Hypothalamus (tissue), 51 donors: ENCODE measurements around the gene WASF3.

Source experiments
- DNase-seq, 51 donors: peaks; one replicate each; lab custom pipeline; 2025; lab: John Stamatoyannopoulos, UW

The WASF3 gene

GRCh38 chr13:26585136-26585535, 27.7 kb downstream of the WASF3 start:
- DNase-seq: no peak

DNA sequence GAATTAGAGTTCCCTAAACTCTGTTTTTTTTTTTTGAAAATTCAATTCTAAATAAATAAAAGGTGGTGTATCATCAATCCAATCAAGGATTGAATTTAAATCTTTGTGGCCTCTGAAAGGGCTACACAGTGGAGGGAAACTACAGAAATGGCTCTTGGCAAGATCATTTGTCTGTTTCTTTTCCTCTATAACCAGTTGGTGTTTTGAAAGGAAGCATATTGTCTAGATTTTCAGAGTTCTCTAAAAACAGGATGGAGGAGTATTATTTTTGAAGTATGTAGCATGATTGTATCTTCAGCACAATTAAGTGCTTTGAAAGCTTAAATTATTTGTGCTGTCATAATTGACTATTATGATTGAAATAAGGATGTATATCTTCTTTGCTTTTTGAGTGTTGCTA, 29.8 kb downstream of the WASF3 start:
- DNase-seq: no peak

GRCh38 chr13:26589226-26589625, 31.7 kb downstream of the WASF3 start:
- no peak for DNase-seq

DNA sequence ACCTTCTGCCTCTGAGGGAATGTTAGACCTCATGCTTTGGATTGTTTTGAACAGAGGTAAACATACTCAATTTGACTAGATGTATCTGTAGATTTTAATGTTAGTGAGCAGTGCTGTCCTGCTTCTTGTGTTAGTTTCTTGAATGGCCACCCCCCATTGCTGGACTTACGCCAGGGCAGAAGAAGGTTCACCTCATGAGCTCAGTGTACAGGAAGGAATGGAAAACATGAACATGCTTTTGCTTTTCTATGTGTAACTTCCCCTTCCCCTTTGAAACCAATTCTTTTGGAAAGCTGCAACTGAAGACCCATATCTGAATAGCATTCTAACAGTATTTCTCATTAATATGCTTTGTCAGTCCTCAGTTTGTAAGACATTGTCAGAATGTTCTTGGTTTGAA, 32.3 kb downstream of the WASF3 start:
- peak in 6 of 51 donors; percentile 4 to 20 (median 18) for DNase-seq

- no peak for DNase-seq
These were observed 32.9 kb downstream of the WASF3 start for GRCh38 chr13:26590379-26590778.

DNA sequence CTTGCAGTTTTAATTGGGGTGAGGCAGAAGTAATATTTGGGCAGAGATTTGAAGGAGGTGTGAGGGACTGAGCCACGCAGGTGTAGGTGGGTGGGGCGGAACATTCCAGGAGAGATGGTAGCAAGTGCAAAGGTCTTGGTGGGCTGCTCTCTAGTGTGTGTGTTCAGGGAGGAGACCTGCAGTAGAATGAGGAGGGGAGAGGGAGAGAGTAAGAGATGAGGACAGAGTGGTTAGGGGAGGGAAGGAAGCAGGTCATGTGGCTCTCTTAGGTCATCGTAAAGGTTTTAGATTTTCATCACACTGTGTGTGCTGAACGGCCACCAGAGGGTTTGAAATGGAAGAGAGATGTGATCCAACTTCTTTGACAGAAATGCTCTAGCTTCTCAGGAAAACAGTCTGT, 33.5 kb downstream of the WASF3 start:
- DNase-seq: no peak

DNA sequence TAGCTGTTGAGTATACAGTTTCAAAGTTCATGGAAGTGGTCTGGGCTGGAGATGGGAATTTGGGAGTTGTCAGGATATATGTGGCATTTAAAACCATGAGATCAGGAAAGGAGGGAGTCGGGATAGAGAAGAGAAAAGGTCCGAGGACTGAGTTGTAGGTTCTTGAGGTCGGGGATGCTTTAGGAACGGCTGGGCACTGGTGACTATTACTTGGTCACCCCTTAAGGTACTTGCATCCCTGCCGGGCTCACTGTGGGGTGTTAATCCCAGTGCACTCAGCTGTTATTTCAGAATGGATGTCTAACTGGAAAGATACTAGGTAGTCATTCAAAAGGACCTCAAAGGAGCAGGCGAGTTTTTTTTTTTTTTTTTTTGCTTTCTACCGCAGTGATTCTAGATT, 34.2 kb downstream of the WASF3 start:
- DNase-seq: no peak

GRCh38 chr13:26593661-26594060, 36.2 kb downstream of the WASF3 start:
- DNase-seq: no peak

GRCh38 chr13:26594363-26594762, 36.9 kb downstream of the WASF3 start:
- no peak for DNase-seq

DNA sequence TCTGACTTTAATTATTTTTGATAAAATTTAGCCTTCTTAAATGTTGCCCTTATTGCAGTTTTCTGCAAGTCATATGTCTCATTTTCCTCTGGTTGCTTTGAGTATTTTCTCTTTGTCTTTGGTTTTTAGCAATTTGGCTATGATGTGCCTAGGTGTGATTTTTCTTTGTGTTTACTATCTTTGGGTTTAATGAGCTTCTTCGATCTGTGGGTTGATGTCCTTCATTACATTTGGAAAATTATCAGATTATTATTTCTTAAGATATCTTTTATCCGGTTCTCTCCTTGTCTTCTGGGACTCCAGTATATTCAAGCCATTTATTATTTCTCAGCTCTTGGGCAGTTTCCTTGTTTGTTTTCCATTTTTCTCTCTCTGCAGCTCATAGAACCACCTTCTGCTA, 39.0 kb downstream of the WASF3 start:
- no peak for DNase-seq

- no peak for DNase-seq
These were observed 41.9 kb downstream of the WASF3 start for GRCh38 chr13:26599403-26599802.

DNA sequence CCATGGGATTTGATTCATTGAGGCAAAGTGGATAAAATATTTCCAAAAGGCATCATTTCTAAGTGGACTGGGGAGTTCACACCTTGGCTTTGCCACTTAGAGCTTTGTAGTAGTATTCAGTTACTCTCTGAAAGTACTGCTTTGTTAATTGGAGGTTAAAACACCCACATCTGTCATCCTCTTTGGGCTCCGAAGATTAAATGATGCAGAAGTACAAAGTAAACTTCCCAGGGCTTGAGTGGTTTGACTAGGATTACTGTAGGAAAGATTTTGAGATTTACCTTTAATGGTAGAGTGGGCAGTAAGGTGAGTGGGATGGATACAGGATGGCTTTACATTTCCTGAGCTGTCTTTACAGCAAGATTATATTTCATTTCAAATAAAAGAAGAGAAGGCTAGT, 42.4 kb downstream of the WASF3 start:
- no peak for DNase-seq

DNA sequence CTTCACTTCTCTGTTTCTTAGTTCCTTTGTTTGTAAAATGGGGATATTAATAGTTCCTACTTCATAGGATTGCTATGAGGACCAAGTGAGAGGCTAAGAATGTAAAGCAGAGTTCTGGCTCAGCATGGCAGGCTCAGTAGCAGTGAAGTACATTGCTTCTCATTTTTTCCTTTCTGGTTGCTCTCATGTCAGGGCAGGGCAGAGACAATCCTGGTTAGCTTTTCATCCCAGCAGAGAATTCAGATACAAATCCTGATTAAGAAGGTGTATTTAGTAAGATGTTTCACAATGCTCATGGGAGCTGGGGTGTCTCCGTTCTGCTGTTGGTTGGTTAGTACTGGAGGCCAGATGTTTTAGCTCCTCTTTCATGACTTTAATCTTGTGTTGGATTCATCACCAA, 42.9 kb downstream of the WASF3 start:
- DNase-seq: no peak

GRCh38 chr13:26601669-26602068, 44.2 kb downstream of the WASF3 start:
- no peak for DNase-seq

DNA sequence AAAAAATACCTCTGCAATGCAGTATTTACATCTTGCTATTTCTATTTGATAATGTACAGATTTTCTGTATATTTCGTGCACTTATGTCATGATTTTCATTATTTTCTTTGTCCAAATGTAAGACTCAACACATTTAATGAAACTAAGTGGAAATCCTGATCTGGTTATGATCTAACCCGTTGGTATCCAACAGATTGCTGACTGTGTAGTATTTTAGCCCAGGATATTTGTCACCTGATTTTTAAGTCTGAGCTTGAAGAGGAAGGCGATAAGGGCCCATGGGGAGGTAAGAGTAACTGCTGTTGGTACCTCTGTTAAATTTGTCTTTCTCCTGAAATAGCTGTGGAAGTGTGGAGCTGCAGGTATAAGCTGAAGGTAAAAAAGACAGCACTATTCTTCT, 45.3 kb downstream of the WASF3 start:
- no peak for DNase-seq

- peak in 13 of 51 donors; percentile 6 to 51 (median 16) for DNase-seq
These were observed 47.5 kb downstream of the WASF3 start for GRCh38 chr13:26604784-26605545.

DNA sequence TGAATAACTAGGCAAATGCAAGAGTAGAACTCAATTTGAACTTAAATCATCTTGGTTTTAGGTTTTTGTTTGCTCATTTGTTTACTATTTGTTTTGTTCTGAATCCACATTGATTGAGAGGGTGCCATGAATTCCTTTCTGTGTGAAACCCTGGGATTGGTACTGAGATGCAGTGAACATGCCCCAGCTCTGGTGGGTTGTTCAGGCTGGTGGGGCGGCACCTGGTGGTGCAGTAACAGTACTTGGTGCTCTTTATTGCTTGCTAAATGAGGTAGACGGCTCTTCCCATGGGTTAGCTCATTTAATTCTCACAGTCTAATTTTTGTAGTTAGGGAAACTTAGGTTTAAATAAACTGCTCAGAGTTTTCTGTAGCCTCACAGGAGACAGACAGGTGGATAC, 48.4 kb downstream of the WASF3 start:
- no peak for DNase-seq

DNA sequence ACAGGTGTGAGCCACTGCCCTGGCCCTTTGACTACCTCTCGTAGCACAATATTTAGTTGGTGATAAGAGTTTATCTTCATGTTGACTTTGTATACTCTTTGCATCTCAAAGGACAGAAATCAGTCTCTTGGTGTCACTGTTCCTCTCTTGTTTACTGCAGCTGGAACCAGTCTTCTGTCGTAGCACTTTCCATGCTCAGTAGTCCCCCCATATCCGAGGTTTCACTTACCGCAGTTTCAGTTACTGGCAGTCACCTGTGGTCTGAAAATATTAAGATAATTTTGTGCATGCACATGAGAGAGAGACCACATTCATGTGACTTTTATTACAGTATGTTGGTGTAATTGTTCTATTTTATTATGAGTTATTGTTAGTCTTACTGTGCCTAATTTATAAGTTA, 49.1 kb downstream of the WASF3 start:
- DNase-seq: no peak

DNA sequence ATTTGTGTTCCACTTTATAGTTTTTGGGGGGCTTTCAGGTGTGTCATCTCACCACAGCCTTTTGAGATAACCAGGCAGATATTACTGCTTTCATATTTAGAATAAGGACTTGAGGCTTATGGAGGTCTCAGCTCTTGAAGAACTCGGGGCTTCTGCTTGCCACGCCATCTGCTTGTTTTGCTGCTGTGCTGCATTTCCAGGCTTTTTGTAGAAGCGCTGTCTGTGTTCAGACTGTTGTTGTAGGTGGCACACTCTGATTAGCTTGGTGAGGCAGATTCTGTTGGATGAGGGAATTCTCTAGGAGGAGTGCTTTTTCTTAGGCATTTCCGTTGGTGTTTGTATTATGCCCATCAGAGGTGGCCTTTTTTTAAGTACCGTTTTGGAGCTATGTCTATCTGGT, 57.2 kb downstream of the WASF3 start:
- peak in 1 of 51 donors; percentile 19 for DNase-seq

DNA sequence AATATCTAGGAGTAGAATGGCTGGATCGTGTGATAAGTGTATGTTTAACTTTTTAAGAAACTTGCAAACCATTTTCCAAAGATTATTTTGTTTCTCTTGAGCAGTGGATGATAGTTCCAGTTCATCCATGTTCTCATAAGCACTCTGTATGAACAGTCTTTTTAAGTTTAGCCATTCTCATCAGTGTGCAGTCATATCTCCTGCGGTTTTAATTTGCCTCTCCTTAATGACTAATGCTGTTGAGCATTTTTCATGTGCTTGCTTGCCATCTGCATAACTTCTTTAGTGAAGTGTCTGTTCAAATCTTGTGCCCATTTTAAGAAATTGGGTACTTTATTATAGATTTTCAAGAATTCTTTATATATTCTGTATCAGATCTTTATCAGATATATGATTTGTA, 58.6 kb downstream of the WASF3 start:
- no peak for DNase-seq

DNA sequence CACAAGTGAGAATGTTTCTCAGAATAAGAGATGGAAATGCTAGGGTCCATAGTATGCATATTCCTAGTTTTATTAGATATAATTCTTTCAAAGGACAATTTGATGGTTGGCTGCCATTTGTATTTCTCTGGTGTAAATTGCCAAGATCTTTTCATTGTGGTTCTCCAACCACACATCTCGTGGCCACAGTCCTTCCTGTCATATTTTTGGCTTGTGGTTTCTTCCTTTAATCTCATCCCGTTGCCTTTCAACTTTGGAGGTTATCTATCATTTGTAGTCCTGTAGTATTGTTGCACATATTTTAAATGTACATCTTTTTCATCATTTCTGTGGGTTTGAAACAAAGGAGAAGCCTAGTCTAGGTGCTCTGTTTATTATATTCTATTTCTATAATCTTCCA, 61.2 kb downstream of the WASF3 start:
- no peak for DNase-seq

GRCh38 chr13:26619358-26619757, 61.9 kb downstream of the WASF3 start:
- no peak for DNase-seq
